GM12801 (cell line): Measurements from ENCODE around the gene MGME1.

Source experiments
- TF ChIP-seq, protein P1 (sequence below): IDR thresholded peaks from one replicate; pipeline ENCODE4 v1.5.1; 2011; ENCODE audit warnings: control low read depth; ENCODE audit not compliant: insufficient read length; ENCODE audit errors: extremely low read depth

The MGME1 gene

DNA sequence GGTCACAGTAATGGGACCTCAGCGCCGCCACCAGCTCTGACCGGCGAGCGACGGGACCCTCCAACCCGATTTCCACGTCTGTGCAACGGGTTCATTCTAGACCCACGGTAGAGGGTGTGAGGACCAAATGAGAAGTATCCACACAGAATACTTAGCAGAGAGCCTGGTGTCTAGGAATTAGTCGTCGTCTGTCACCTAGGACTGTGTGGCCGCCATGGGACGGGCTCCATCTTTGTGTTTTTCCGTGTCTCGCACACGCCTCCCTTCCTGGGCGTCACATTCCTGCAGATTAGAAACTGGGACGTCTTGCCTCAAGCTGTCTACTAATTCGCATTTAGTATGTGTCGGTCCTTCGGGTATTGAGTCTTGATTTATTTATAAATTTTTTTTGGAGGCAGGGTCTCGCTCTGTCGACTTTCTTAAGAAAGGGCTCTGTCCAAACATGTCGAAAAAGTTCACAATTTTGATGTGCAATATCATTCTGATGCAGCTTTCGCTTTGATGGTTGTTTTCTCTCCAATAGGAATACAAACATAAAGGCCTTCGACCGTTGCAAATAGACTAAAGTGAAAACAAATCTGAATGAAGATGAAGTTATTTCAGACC is 563 bp downstream of the MGME1 start:
- TF ChIP-seq, protein P1, sequence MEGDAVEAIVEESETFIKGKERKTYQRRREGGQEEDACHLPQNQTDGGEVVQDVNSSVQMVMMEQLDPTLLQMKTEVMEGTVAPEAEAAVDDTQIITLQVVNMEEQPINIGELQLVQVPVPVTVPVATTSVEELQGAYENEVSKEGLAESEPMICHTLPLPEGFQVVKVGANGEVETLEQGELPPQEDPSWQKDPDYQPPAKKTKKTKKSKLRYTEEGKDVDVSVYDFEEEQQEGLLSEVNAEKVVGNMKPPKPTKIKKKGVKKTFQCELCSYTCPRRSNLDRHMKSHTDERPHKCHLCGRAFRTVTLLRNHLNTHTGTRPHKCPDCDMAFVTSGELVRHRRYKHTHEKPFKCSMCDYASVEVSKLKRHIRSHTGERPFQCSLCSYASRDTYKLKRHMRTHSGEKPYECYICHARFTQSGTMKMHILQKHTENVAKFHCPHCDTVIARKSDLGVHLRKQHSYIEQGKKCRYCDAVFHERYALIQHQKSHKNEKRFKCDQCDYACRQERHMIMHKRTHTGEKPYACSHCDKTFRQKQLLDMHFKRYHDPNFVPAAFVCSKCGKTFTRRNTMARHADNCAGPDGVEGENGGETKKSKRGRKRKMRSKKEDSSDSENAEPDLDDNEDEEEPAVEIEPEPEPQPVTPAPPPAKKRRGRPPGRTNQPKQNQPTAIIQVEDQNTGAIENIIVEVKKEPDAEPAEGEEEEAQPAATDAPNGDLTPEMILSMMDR = no peak

- TF ChIP-seq, protein P1 = no peak
Observed at GRCh38 chr20:17969884-17970409, 1.1 kb downstream of the MGME1 start.

DNA sequence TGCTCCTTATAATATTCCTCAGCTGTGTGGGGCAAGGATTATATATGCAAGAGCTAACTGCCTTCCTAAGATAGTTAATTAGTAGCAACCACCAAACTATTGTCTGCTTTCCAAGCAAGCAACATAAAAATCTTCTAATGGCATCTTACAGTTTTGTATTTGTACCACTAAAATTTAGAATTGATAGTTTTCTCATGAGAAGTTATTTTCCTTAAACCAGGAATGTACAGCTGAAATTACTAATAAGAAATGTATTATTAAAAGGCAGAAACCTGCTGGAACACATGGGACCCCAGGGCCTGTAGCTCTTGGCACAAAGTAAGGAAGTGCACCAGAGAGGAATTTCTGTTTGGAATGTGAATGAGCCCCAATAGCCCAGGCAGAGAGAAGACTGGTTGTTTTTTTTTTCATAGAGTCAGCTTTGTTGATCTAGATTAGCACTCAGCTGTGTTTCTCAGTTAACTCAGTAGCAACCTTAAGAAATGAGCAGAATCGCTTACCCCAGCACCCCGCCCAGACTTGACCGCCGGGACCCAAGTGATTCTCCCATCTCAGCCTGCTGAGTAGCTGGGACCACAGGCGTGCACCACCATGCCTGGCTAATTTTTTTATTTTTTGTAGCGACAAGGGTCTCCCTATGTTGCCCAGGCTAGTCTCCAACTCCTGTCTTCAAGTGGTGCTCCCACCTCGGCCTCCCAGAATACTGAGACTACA is 2.6 kb downstream of the MGME1 start:
- TF ChIP-seq, protein P1 = no peak

GRCh38 chr20:17972121-17972520 is 3.3 kb downstream of the MGME1 start:
- TF ChIP-seq, protein P1 = no peak

DNA sequence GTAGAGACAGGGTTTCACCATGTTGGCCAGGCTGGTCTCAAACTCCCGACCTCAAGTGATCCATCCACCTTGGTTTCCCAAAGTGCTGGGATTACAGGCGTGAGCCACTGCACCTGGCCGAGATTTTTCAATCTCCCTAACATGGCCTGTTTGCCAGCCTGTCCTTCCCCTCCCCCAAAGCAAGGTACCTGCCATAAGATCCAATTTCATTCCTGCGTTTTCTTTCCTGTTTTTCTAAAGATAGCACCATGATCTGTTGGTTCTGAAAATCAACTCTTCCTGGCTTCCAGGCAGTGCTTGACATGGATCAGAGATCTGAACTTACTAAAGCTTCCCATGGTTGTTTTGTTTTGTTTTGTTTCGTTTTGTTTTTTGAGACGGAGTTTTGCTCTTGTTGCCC is 7.5 kb downstream of the MGME1 start:
- TF ChIP-seq, protein P1 = no peak

DNA sequence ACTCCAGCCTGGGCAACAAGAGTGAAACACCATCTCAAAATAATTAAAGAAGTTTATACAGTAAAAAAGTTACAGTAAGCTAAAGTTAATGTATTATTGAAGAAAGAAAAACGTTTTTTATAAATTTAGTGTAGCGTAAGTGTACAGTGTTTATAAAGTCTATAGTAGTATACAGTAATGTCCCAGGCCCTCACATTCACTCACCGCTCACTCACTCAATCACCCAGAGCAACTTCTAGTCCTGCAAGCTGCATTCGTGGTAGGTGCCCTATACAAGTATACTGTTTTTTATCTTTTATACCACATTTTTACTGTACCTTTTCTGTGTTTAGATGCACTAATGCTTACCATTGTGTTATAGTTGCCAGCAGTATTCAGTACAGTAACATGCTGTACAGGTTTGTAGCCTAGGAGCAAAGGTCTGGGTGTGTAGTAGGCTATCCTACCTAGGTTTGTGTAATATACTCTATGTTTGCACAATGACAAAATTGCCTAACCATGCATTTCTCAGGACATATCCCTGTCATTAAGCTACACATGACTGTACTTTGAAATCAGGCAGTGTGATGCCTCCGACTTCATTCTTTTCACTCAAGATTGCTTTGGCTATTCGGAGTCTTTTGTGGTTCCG is 16.7 kb downstream of the MGME1 start:
- TF ChIP-seq, protein P1 = no peak

- TF ChIP-seq, protein P1 = no peak
Observed at GRCh38 chr20:17987988-17988387, 19.2 kb downstream of the MGME1 start.
